GM04503 (cell line): ENCODE measurements around the gene KIAA1586.
"Not testable (repeated sequence)": the region's sequence is repeated elsewhere in the genome, so short reads cannot be mapped to it uniquely, and the experiment has no call there.

Experiments used
- DNase-seq: peaks from one replicate; pipeline ENCODE4 v3.0.0-alpha.2; 2012; ENCODE audit warnings: low read depth

The KIAA1586 gene

GRCh38 chr6:57047859-57048258 lies 1.4 kb downstream of the KIAA1586 start:
- DNase-seq = not testable (repeated sequence)

DNA sequence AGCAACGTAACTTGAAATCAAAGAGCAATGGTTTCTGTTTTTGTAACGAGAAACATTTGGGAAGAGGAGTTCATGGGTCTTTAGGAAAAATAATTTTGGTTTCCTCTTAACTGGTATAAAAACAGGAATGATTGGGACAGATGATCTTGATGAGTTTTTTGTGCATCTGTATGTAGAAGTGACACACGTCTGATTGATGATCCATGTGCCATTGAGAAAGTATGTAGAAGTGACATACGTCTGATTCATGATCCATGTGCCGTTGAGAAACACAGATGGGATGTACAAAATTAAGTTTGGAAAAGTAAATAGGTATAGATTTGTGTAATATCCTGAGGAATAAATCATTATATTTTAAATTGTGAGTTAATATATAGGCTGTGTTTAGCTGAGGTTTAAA lies 2.1 kb downstream of the KIAA1586 start:
- no peak for DNase-seq

DNA sequence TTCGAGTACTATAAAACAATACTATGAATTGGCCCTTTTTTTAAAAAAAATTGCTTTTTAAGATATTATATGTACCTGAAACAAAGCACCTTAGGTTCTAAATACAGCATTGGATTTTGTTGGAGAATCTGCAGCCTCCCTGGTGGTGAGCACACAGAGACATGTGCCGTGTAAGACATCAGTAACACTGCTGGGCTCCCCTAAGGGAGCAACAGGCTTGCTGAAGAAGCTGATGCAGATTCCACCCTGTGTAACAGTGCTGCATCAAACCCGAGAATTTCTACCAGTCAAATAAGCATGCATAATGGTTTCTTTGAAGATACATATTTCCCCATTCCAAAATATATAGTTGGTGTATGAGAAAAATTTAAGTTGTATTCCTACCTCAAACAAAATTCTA lies 17.4 kb downstream of the KIAA1586 start:
- no peak for DNase-seq

DNA sequence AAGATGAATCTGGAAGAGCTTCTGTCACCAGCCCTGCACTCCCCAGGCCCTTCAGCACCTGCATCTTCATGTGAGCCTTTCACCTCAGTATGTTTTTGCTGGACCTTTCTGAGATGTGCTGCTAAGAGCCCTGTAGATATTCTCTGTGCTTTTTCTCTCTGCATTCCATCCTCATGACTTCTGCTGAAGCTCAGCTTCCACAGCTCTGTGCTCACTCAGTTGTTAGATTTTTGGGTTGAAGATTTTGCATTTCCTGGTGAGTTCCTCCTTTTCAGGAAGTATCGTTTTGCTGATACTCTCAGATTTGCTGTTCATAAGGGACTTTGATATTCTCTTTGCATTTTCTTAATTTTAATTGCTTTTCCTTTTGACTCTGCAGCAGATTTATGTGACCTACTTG lies 18.3 kb downstream of the KIAA1586 start:
- no peak for DNase-seq

DNA sequence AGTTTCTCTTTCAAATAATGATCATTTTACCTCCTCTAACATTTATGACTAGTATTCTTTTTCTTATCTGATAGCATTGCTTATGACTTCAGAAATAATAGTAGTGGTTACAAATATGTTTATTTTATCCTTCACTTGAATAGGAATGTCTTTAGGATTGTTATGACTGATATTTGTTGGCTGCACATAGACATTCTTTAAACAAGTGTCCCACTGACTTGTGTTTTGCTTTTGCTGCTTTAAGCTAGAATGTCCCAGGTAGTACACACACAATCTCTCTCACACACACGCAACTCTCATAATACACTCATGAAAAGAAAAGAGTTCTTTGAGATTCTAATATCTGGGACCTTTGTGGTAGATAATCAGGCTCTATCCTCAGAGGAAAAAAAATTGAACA lies 21.6 kb downstream of the KIAA1586 start:
- no peak for DNase-seq

DNA sequence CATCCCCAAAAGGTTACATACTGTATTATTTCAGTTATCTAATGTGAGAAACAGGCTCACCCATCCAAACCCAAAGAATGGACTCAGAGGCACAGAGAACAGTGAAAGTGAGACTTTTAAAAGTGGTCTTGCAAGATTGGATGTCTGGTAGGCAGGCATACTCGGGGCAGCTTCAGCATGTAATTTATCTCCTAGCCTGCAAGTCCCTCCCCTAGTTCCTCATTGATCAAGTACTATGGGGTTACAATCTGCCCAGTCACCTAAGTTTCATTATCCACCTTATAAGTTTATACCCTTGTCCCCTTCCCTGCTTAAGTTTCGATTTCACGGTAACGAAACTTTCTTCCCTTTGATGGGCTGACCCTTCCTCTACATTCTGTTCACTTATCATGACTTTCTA lies 22.7 kb downstream of the KIAA1586 start:
- no peak for DNase-seq

DNA sequence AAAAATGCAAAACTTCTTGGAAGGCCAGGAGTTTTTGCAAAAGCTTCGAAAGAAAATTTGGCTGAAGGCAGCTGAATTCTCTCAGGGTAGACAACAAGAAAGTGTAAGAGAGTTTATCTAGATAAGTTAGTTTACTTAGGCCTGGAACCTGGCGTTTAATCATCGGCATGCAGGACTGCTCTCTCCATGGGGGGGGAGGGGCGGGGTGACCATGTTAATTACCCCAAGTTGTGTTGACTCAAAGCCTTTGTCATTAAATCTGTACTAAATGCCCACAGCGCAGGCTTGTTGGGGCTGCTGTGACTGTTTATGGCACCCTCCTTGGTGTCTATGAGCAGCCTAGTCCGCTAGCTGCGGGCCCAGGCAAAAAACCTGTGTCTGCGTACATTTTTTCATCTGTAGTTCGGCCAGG lies 23.4 kb downstream of the KIAA1586 start:
- no peak for DNase-seq

- no peak for DNase-seq
Observed at GRCh38 chr6:57072108-57072507, 25.6 kb downstream of the KIAA1586 start.

DNA sequence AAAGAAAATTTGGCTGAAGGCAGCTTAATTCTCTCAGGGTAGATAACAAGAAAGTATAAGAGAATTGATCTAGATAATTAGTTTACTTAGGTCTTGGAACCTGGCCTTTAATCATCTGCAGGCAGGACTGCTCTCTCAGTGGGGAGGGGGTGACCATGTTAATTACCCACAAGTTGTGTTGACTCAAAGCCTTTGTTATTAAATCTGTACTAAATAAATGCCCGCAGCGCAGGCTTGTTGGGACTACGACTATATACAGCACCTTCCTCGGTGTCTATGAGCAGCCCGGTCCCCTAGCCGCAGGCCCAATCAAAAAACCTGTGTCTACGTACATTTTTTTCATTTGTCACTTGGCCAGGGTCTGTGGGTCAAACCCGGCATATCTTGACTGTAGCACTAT lies 27.9 kb downstream of the KIAA1586 start:
- no peak for DNase-seq

DNA sequence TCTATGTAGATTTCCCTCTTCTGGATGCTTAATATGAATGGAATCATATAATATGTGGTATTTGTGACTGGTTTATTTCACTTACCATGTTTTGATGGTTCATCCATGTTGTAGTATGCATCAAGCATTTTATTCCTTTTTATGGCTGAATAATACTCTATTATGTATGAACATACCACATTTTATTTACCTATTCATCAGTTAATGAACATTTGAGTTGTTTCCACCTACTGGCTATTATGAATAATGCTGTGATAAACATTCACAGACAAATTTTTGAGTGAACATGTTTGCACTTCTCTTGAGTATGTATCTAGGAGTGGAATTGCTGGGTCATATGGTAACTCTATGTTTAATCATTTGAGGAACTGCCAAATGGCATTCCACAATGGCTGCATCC lies 28.6 kb downstream of the KIAA1586 start:
- no peak for DNase-seq

GRCh38 chr6:57078531-57079207 lies 32.2 kb downstream of the KIAA1586 start:
- no peak for DNase-seq

DNA sequence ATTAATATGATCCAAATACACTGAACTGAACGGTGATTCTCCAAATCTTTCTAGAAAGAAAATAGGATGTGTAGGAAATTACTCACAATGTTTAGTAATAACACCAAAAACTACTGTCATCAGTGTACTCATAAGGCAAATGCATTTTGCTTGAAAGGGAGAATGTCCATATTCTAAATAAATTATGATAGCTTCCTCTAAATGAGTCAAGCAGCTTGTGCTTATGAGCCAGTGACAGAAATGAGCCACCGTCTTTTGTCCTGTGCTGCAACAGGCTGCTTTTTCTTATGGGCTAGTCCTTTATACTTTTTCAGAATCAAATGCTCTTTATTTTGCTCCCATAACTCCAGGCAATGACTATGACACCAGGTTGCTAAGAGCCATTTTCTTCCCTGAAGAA lies 39.0 kb downstream of the KIAA1586 start:
- no peak for DNase-seq

GRCh38 chr6:57086843-57087242 lies 40.4 kb downstream of the KIAA1586 start:
- DNase-seq = no peak

- DNase-seq = no peak
Observed at GRCh38 chr6:57087916-57088315, 41.4 kb downstream of the KIAA1586 start.

- no peak for DNase-seq
Observed at GRCh38 chr6:57089265-57089664, 42.8 kb downstream of the KIAA1586 start.

GRCh38 chr6:57089687-57090457 lies 43.4 kb downstream of the KIAA1586 start, which contains the start of gene ZNF451:
Gene ZNF451 (plus strand): TSS chr6:57090188. CDS start chr6:57090254, 66 bp downstream.
- DNase-seq = peak; percentile 84

DNA sequence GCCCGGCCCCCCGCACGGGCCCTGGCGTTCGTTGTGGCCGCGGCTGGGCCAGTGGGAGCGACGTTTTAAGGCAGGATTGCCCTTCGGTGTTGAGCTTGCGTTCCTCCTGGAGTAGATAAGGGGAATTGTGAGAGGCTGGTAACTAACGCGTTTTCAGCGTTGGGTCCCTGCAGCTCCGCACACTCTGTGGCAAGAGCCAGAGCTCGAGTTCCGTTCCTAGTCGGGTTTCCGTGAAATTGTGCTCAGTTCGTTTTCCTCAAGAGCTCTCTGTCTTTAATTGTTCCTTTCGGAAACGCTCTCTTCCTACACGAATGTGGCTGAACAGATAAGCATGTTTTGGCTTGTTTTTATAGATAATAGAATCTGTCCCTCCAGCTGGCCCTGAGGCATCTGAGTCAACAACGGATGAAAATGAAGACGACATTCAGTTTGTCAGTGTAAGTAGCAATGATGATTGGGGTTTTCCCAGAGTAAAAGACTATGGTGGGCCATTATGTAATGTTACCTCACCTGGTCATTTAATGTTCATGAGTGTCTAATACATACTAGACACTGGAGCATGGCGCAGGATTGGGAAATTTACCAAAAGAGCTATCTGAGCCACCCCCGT lies 44.1 kb downstream of the KIAA1586 start:
- not testable (repeated sequence) for DNase-seq

GRCh38 chr6:57091375-57091774 lies 44.9 kb downstream of the KIAA1586 start:
- DNase-seq = not testable (repeated sequence)

GRCh38 chr6:57094689-57095088 lies 48.2 kb downstream of the KIAA1586 start:
- DNase-seq = no peak

DNA sequence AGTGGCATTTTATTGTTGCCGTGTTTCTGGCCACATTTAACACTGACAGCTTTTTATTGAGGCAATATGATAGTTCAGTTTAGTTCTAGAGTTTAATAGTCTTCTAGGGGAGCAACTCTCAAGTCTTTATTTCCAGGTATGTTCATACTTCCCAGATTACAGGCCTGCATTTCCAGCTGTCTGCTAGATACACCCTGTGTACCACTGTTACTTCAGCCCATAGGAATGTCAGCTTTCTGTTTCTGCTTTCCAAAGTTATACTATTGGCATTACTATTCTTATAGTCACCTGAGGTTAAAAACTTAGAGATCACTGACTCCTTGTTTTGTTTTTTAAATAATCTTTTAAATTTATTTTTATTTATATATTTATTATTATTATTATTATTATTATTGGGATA lies 51.1 kb downstream of the KIAA1586 start:
- no peak for DNase-seq

DNA sequence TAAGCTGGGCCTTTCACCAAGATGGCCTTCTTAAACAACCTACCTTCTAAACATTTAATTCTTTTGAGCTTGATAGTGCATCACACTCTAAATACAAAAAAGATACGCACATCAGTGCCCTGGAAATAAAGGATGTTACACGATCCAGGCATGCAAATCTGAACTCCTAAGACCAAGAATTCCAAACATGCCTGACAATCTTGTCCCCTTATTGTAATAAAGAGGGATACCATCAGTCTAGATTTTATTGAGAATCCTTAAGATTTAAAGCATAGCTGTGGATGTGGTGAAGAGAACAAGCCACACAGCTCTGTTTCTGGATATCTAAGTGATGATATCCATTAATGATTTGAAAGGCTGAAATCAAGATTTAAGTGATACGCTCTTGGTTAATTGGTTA lies 56.5 kb downstream of the KIAA1586 start:
- DNase-seq = no peak

DNA sequence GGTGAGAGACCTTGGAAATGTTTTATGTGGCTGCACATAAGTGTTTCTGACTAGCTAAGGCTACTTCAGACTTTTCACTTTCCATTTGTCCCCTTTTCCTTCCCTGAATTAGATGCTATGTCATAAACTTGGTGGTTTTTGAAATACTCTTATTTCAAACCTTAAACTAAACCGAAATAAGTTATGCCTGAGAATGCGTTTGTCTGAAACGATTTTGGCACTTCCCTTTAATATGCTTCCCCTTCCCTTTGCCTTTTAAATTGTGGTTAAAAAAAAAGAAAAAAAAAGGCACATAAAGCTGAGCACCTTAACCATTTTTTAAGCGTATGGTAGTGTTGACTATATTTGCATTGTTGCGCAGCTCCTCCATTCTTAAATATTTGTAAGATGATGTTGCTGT lies 57.8 kb downstream of the KIAA1586 start:
- DNase-seq = no peak
